CD4-positive, alpha-beta T cell treated with Interleukin-10 for 1 hour (primary cell): ENCODE measurements around the gene DLGAP1.

Experiments used
- DNase-seq: peaks from one replicate; pipeline ENCODE4 v3.0.0-alpha.2; 2020

The DLGAP1 gene

DNA sequence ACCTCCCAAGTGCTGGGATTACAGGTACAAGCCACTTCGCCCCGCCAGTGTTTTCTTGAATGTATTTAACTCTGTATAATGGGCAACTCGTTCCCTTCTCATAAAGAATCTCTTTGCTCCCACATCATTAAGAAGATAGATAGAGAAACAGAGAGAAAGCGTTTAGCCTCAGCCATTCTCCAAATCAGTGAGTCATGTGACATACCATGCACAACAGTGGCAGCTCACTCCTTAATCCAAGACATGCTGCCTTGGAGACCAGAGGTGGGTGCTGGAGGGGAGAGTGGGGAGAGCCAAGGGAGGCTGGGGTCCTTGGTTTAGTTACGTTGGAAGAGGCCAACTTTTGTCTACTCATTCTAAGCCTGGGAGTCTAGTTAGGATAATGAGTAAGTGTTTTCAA is 950.5 kb downstream of the DLGAP1 start:
- DNase-seq = no peak

DNA sequence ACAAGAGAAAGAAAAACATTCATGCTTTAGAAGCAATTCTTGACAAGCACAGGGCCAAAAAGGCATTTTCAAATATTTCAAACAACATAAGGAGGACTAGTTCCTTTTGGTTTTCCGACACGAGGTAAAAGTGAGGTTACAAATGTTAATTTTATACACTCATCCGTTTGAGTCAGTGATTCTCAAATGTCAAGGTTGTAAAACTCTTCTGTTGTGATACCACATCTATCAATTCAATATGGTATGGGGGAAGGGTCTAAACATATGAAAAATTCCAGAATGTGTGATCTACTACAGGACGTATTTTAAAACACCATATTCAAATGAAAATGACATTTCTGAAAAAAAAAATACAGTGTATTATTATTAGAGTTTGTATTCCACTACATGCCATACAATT is 952.5 kb downstream of the DLGAP1 start:
- DNase-seq = no peak

DNA sequence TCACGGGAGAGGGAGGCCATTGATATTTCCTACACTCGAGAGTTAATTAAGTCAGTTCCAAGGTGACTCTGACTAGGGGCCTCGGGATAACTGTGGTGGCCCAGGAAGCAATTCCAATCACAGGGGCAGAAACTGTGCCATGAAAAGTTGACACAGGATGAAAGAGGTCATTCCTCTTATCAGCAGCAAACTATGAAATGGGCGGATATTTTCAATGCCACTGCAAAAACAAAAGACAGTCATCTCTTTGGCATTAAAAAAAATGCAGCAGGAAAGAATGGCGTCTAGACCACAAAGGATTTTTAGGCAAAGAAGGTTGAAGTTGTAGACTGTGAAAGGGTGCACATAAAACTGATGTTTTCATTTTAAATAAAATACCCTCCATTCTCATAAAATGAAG is 955.1 kb downstream of the DLGAP1 start:
- no peak for DNase-seq

DNA sequence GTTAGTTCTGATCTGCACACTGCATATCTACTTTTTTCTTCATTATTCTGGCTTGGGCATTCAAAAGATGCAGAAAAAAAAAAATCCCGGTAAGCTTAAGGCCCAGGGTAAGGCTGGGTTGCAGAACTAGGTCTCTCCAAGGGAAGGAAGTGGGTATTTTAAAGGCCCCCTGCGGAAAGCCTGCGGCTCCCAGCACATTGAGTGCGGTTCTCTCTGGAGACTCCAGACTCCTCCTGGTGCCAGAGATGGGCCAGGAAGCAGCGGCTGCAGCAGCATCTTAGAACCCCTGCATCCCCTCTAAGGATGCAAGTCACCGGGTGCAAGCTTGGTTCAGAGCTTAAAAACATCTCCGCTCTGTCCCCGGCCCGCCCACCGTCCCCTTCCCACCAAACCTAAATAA is 955.6 kb downstream of the DLGAP1 start:
- DNase-seq = no peak

DNA sequence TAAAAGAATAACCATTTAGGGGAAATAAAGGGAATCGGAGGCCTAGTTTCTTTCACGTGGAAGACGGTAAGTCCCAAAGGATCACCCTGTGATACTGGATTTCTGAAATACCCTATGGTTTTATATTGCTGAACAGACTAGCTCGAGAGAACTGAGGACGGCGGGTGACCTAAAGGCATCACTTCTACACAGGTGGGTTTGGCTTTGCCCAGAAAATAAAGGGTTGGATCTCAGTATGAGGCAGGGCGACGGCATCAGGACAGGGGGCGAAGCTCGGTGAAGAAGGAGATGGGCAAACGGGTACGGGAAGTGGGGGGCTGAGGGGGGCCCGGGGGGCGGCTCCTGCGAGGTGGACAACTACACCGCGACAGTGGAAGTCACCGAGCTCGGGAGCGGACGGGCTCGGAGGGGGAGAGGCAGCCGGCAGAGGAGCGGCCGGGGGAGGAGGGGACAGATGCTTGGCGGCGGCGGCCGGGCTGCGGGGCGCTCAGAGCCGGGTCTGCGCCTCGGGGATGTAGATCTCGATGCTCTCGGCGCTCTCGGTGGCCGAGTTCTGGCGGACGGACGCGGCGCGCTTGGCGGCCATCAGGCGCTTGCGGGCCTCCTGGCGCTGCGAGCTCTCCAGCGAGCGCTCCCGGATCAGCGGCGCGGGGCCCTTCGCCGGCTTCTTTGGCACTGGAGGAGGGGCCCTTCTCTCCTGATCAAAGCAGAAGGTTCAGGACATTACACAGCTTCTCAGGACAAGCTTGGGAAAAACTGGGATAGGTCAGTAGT is 956.2 kb downstream of the DLGAP1 start:
- no peak for DNase-seq

DNA sequence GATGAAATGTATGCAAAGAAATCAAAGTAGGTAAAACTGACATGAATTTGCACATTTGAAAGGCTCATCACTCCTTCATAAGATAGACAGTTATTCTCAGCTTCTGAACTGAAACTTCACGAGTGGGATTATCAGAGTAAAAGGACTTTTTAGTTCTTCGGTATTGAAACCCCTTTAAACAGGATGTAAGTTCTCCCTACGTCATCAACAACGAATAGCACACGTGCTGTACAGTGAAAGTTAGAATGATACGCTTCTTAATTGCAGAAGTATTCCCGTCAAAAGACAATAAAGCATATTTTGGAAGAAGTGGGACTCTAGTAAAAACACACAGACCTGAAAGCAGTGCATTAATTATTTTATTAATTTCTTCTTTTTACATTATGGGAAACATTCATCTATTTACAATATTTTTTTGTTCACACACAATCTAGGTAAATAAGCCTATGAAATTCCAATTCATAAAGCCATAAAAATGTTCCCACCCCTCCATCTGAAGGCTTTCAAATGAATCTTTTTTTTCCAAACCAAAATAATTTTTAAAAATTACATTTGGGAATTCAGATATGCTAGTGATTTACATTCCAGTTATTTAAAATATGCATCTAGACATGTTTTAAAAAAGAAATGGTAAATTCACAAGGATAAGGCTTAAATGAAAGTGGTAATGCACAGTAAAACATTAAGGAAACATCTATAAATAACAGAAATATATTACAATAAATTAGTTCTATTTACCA is 959.2 kb downstream of the DLGAP1 start:
- peak; percentile 8 for DNase-seq

DNA sequence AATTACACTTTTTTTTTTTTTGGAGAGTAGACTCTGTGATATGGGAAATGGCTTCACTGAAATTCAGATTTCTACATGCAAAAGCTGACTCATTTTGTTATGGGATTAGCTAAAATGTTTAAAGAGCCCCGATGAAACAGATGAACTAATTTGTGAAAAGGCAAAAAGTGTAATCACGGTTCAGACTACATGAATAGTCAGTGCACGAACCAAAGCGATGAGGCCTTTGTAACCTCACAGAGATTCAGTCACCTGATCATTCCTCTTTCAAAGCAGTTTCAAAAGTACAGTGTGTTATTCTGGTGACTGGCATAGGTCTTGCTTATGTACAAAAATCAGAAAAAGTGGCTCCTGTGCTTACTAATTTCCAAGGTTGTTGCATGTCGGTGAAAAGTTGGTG is 960.5 kb downstream of the DLGAP1 start:
- no peak for DNase-seq

DNA sequence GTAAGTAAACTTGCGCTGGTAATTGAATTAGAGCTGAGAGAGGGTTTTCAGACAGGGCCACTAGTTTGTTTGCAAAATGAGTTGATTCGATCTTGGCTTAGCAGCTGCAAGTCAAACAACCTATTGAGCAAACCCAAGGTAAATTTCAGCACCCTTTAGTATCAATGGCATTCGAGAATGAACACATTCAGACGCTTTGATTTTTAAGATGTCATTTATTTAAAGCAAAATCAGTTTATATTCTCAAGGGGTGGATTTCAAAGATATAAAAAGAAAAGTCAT is 960.9 kb downstream of the DLGAP1 start:
- no peak for DNase-seq

DNA sequence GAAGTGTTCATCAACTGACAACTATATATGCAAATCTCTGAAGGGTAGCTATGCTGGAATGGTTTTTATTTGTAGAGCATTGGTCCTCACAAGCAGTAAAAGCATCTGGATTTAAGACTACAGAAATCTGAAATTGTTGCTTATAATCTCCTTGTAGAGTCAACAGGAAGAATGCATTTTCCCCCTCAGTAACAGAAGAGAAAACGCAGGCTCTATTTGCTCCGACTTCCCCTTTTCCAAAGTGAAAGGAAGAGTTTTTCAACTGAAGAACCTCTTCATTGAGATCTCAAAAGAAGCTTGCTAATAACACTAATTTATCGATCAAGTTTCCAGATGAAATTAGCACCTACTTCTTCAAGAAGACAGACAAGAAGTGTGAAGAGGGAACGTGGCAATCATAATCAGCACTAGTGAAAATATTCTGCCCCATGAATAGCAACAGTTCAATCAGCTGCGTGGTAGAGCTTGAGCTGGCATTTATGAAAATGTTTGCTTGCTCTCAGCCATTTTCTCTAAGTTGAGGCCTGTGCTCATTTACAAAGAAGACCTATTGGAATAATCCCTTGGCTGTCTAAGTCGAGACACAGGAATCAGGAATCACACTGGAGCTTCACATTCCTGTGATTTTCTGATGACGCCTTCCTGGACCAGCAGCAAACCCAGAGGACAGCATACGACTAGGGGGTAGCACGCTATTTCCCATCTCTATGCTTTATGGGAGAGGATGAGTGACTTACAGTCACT is 961.4 kb downstream of the DLGAP1 start:
- no peak for DNase-seq

DNA sequence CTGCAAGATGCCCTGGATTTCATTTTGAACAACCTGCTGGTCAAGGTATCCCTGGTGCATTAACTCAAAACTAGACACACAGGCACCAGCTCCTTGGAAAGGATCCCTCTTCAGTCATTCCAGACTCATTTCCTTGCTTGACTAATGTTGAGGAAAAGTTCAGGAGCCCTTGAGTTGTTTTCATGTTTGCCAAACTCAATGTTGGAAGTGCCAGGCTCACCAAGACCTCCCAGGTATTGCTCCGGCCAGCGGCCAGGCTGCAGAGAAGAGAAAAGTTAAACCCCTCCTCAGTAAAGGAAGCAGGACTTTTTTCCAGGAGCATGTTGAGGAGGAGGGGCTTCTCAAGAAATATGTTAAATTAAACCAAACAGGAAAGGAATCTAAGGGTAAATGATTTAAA is 962.4 kb downstream of the DLGAP1 start:
- DNase-seq = no peak

DNA sequence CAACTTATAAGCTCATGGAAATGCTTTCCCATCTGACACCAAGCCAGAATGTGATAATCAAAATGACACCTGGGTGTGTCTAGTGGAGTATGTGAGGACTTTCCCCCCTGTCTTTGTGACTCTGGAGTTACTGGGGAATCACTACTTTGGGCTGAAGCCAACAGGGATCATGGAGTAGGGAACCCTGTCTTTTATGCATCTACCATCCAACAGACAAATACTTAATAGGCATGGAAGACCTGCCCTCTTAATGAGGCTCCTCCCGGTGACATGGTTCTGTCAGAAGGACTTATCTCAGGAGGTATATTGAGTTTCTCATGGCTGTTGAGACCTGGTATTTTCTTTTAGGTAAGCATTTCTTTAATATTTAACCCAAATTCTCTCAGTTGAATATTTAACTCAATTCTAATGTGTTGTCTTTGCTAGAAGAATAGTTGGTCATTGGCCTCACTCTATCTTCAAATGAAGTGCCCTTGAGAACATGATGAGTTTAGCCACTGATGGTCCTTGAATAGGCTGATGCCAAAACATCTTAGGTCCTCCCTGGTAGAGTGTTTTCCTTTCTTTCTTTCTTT is 963.0 kb downstream of the DLGAP1 start:
- no peak for DNase-seq

DNA sequence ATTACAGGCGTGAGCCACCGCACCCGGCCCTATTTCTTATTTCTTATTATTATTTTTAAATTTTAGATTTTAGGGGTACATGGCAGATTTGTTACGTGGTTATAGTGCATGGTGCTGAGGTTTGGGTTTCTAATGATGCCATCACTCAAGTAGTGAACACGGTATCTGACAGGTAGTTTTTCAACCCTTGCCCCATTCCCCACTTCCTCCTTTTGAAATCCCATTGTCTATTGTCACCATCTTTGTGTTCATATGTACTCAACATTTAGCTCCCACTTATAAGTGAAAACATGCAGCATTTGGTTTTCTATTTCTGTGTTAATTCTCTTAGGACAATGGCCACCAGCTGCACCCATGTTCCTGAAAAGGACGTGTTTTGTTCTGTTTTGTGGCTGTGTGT is 965.6 kb downstream of the DLGAP1 start:
- no peak for DNase-seq

DNA sequence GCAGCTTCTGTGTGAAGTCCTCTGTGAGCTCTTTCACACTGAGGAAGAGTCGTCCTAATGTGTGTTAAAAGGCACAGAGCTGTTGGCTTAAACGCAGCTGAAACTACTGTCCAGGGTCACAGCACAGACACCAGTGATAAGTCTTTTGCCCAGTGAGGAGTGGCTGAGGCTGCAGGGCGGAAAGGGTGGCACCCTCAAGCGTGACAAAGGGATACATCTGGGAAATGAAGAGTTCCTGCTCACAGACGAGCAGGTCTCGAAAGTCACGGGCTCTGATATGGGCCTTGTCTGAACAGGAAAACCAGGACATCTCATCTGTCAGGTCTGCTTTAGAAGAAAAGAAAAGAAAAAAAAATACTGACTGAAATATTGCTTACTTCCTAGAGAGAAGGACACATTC is 968.6 kb downstream of the DLGAP1 start:
- no peak for DNase-seq

DNA sequence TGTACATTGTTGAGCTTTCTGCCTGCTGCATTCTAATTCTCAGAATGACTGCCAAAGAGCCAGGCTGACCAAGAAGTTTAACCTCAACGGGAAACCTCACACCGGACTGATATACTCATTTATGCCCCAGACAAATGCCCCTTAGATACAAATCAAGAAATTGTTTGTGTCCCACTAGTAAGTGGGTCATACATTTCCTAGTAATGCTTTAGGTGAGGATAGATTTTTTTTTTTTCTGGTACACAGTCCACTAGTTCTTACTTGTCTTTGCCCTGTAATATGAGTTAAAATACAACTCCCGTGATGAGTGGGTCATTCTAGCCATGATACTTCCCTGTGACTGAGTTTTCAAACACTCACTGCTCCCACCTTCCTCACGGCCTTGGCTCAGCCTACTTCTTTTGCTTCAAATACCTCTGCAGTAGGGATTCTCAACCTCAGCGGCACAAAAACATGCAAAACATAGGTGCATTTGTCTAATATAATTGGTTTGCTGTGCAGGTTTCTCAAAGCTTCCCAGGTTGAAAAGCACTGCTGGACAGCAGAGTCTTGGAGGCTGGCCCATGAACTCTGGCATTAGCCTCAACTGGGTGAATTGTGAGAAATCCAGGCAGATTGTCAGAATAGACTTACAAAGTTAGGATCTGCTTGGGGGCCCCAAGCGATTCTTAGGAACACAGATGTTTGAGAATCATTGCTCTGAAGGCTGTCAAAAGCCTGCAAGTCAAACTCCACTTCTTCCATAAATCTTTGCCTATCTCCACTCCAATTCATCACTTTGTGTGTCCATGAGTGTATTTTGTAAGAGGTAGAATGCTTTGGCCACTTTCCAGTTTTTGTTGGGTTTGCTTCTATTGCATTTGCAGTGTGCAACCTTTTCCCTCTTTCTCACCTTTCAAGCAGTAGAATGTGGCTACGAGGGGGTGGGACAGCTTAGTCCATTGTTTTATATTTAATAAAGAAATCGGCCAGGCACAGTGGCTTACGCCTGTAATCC is 969.7 kb downstream of the DLGAP1 start:
- no peak for DNase-seq

DNA sequence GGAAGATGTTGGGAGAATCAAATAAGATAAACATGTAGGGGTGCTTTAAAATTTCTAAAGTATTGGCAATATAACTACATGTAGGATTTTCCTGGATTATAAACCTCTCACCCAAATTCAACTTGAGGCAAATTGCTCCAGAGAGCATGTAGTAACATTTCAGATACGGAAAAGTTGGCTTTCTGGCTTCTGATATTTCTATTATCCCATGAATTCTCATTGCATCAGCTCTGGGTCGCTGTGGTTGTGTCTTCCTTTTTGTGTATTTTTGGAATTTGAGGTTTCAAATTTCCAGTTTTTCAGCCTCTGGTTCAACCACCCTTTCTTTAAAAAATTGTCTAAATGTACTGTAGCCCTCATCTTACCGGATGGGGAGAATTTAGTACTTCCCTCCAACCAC is 972.8 kb downstream of the DLGAP1 start:
- no peak for DNase-seq

DNA sequence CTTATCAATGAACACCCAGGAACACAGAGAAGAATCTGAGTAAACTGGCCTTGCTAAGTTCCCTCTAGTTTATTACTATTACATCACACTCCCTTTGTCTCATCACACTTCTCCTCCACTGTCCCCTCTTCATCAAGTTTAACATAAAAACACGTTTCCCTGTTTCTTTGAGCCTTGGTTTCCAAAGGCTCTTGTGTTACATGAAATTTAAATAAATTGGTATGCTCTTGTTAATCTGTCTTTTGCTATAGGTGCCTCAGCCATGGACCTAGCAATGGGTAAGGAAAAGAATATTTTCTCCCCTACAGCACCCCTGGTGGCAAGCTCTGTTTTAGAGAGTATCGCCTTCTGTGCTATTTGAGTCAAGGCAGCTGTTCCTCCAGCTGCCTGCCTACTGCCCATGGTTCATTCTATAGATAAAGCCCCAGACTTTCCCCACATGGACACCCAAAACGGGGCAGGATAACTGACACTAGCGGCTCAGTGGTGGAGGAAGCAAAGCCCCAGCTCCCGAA is 973.4 kb downstream of the DLGAP1 start:
- peak; percentile 38 for DNase-seq

DNA sequence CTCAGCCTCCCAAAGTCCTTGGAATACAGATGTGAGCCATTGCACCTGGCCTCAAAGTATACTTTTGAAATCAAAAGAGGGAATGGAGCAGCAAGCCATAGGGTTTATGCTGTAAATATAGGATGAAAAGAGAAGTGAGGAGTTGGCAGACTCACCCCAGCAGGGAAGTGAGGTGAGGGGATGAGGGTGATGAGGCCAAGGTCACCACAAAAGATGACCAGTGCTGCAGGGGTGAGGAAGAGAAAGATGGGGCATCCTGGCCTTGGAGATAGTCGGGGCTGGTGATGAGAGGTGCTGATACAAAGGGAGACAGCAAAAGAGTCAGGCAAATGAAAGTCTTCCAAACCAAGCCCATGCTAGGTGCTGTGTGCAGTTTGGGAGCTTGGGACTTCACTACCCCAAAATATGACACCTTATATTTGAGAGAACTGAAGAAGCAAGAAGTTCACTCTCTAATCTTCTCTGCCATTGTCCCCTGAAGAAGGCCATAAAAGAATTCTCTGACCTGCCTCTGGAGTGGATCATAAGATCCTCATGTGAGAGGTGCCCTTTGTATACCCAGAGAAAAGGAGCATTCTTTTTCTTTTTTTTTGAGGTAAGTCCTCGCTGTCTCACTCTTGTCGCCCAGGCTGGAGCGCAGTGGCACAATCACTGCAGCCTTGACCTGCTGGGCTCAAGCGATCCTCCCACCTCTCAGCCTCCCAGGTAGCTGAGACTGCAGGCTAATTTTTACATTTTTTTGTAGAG is 974.1 kb downstream of the DLGAP1 start:
- no peak for DNase-seq

DNA sequence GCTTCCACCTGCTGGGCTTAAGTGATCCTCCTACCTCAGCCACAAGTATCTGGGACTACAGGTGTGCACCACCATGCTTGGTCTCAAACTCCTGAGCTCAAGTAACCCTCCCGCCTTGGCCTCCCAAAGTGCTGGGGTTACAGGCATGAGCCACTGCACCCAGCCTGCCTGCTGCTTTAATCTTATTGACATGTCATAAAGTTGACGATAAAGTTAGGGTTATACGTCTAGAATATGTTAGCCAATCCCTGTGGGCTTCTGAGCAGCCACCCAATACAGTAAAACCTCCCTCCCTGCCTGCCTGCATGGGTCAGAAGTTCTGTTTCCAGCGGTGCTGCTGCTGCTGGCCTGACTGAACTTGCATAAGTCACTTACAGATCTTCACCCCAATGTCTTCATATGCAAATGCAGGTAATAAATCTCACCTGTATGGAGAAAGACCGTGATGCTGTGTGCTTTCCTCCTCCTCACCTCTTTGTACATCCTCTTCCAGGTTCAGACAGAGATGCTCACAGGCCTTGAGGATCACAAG is 975.1 kb downstream of the DLGAP1 start:
- DNase-seq = no peak

DNA sequence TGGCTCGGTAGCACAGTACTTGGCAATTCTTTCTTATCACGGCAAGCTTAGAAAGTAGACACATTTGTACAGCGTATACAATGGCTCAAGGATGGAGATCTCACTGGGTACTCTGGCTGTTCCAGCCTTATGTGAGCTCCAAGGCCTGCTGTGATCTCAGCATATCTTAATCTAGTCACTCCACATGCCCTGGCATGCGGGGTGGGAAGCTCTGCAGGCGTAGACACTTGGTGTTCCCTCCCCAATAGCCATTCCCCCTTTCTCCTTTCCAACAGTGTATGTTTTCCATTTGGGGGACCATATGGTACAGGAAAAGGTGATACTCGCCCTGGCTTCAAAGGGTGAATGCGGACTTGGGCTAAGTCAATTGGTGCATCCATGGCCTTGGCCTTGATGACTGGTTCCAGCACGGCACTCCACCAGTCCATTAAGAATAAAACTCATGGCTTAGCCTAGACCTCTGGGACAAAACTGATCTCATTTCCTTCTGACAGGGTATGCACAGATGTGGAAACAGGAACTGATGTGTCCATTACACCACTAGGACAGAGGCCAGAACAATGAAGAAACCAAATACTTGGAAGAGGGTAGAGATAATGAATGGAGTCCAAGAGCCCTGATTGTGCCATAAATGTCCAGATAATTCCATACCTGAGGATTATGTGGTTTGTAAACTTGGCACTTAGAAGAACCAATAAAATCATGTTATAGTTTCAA is 976.7 kb downstream of the DLGAP1 start:
- DNase-seq = no peak
